HuH-7.5 (cell line): ENCODE measurements around the gene MN1.
A peak's percentile ranks its signal among the peaks of the same experiment; 100 is the strongest.

ENCODE experiments used
- DNase-seq: peaks from one replicate; pipeline ENCODE4 v3.0.0; 2011; ENCODE audit warnings: low spot score

The MN1 gene

GRCh38 chr22:27801616-27802345 is at the start of gene MN1:
Gene MN1, minus strand, starts transcription at chr22:27801756. Its CDS starts 1,213 bp downstream, at chr22:27800543.
- peak; percentile 70 for DNase-seq

GRCh38 chr22:27850000-27850521 is 48.5 kb upstream of the MN1 start:
- no peak for DNase-seq

DNA sequence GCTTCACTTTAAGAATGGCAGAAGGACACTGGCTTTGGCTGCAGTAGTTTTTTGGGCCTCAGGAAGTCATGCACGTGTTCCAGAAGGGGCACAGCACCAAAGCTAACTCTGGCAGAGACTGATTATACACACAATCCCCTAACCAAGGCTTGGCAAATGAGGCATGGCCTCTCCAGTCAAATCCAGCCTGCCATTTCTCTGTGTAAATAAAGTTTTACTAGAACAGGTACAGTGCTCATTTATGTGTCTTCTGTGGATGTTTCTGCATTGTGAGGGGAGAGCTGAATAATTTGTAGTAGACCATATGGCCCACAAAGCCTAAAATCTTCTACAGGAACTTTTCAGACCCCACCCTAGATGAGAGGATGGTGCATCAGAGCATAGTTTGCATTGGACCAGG is 46.4 kb upstream of the MN1 start:
- no peak for DNase-seq

DNA sequence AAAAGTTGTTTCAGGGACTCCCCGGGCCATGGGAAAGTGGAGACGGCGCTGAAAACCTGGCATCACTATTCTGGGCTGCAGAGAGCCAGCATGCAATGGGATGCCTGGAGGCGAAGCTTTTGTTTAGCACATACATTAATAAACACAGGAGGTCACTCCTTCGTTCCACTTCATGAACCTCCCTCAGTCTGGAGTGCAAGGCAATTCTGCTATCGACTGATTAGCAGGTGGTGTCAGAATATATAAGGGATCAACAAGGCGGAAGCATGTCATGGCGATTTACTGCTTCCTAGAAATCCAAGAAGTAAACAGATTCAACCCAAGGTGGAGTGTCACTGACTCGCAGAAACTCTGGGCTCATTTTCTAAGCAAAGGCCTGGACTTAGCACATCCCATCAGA is 45.4 kb upstream of the MN1 start:
- no peak for DNase-seq

GRCh38 chr22:27846248-27846757 is 44.7 kb upstream of the MN1 start:
- DNase-seq: no peak

DNA sequence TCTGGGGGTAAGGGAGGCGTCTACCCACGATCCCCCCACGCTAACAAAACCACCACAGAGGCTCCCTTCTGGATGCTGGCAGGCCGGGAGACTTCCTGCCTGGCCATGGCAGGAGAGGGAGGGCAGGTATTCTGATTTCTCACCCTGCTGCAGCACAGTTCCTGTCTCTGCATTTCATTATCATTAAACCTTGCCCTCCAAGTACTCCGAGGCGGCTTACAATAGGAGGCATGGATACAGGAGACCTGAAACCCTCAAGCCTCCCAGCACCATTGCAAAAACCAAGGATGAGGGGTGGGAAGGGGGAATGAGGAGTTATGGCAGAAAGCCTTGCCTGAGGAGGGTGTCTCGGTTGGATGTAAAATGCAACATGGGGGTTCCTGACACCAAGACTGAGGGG is 44.1 kb upstream of the MN1 start:
- no peak for DNase-seq

- DNase-seq: no peak
Measured at GRCh38 chr22:27844656-27845591, 43.4 kb upstream of the MN1 start.

- DNase-seq: no peak
Measured at GRCh38 chr22:27844256-27844655, 42.7 kb upstream of the MN1 start.

DNA sequence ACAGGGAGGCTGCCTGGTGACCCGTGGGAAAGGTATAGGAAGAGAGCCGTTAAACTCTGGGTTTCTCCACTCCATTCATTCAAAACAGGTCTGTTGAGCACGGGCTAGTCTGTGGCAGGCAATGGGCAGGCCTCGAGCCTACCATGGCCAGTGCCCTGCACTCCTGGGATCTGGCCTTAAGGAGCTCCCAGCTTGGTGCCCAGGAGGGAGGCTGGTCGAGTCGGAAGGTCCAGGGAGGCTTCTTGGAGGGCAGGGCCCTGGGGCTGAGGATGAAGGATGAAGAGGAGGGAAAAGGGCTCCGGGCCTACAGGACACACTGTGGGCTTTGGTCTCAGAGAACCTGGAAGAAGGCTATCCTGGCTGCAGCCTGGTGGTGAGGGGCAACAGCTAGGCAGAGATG is 41.9 kb upstream of the MN1 start:
- DNase-seq: no peak

- DNase-seq: no peak
Measured at GRCh38 chr22:27842669-27843431, 41.3 kb upstream of the MN1 start.

DNA sequence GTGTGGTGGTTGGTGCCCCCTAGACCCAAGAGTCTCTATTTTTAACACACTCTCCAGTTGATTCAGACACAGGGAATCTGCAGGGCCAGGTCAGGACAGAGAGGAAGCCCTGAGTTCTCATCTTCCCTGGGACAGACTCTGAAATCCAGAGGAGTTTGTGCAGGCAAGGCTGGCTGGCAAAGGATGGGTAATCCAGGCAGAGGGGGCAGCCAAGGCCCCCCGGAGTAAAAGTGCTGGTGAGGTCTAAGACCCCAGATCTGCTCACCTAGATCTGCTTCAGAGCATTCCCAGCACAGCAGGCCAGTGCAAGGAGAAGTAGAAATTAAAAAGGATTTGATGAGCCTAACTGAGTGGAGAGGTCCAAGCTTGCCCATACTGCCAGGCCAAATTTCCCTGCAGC is 40.6 kb upstream of the MN1 start:
- DNase-seq: no peak

GRCh38 chr22:27840436-27840835 is 38.9 kb upstream of the MN1 start:
- DNase-seq: no peak

- DNase-seq: no peak
Measured at GRCh38 chr22:27839057-27839660, 37.6 kb upstream of the MN1 start.

- no peak for DNase-seq
Measured at GRCh38 chr22:27836181-27836580, 34.6 kb upstream of the MN1 start.

DNA sequence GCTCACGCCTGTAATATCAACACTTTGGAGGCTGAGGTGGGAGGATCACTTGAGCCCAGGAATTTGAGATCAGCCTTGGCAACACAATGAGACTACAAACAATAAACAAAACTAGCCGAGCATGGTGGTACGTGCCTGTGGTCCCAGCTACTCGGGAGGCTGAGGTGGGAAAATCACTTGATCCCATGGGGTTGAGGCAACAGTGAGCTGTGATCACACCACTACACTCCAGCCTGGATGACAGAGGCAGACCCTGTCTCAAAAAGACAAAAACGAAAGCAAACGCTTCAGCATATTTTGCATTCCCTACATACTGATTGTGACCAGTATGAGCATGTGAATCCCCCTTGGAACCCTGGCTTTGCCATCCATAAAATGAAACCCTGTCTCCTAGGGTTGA is 33.9 kb upstream of the MN1 start:
- DNase-seq: no peak

DNA sequence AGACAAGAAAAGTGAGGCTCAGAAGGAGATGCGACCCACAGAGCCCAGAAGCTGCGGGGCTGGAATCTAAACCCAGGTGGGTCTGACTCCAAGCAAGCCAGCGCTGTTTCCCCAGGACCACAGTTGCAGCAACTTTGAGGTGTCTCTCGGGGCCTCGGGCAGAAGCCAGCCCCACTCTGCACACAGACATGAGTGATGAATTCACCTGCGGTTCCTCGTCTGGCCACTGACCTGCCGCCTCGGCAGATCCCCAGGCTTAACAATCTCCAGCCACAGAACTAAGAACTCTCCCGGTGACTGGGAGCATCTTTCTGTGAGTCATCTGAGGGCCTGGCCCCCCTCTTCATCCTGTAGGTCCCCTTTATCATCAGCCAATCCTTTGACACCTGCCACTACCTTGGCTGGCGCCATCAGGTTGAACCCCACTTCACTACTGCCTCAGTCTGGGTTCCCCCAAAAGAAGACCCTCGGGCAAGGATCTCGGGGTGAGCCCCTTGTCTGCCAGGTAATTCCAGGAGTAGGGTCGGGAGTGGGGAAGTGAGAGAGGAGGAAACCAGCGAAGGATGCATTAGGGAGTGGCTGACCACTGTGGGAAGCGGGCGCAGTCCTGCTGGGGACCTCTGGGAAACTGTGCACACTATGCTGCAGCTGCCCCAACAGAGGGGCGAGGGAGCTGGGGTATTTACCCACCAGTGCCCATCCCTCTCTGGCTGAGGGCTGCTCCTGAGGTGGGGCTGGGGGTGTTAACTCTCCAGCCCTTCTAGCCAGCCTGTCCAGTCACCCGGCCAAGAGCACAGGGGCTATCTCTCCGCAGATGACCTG is 33.0 kb upstream of the MN1 start:
- no peak for DNase-seq

GRCh38 chr22:27833803-27834202 is 32.2 kb upstream of the MN1 start:
- no peak for DNase-seq

DNA sequence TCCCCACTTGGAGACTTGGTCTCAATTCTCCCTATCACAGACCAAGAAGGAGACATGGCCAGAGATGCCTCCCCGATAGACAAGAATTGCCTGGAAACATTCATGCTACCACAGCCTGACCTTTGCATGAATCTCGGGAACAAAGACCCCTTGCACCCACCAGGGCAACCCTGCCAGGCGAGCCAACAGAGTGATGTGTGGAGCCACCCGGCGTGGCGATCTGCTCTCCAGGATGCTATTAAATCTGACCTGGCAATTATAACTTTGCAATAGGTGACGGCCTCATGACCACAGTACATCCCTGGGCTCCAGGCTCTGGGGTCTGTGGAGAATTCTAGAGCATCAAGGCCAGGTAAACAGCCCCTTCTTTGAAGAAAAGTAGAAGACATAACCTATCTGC is 31.1 kb upstream of the MN1 start:
- DNase-seq: no peak

GRCh38 chr22:27829620-27830019 is 28.1 kb upstream of the MN1 start:
- no peak for DNase-seq
